MM.1S (cell line): ENCODE data around the gene FGD4.

Experiments
- DNase-seq: peaks from one replicate; pipeline ENCODE4 v3.0.0-alpha.2; 2015
- H2AFZ ChIP-seq: fragments of 300-600 bp; sonication (generic); 2 replicates; pipeline ENCODE4 v1.6.0; 2016; ENCODE audit warnings: antibody characterized with exemption, low read length
- H3F3A ChIP-seq: fragments of 300-600 bp; sonication (generic); 2 replicates; pipeline ENCODE4 v1.6.1; 2016; ENCODE audit warnings: mild to moderate bottlenecking, antibody characterized with exemption, low read length, moderate library complexity, mixed read lengths; ENCODE audit not compliant: insufficient read depth
- H3K27ac ChIP-seq: fragments of 300-600 bp; sonication (generic); 2 replicates; pipeline ENCODE4 v1.5.1; 2016; ENCODE audit warnings: mild to moderate bottlenecking, low read length
- H3K27me3 ChIP-seq: fragments of 300-600 bp; sonication (generic); replicated peaks from 2 replicates; pipeline ENCODE4 v1.6.0; 2016; ENCODE audit warnings: low read length; ENCODE audit not compliant: insufficient read depth
- H3K36me3 ChIP-seq: fragments of 300-600 bp; sonication (generic); replicated peaks from 2 replicates; pipeline ENCODE4 v1.6.1; 2016; ENCODE audit warnings: mild to moderate bottlenecking, low read length, mixed read lengths; ENCODE audit not compliant: insufficient read depth
- H3K4me1 ChIP-seq: fragments of 300-600 bp; sonication (generic); 2 replicates; pipeline ENCODE4 v1.6.1; 2016; ENCODE audit warnings: low read length, mixed read lengths
- H3K4me2 ChIP-seq: fragments of 300-600 bp; sonication (generic); 2 replicates; pipeline ENCODE4 v1.6.0; 2016; ENCODE audit warnings: low read depth, low read length
- H3K4me3 ChIP-seq: fragments of 300-600 bp; sonication (generic); 2 replicates; pipeline ENCODE4 v1.5.1; 2016; ENCODE audit warnings: low read length, mixed read lengths
- H3K79me2 ChIP-seq: fragments of 300-600 bp; sonication (generic); 2 replicates; pipeline ENCODE4 v1.6.1; 2016; ENCODE audit warnings: mixed run types, low read length, mixed read lengths
- H3K9ac ChIP-seq: fragments of 300-600 bp; sonication (generic); 2 replicates; pipeline ENCODE4 v1.6.1; 2016; ENCODE audit warnings: low read length, mixed read lengths
- H3K9me2 ChIP-seq: fragments of 300-600 bp; sonication (generic); replicated peaks from 2 replicates; pipeline ENCODE4 v1.6.1; 2016; ENCODE audit warnings: mild to moderate bottlenecking, low read length, mixed read lengths; ENCODE audit not compliant: insufficient read depth
- H3K9me3 ChIP-seq: fragments of 300-600 bp; sonication (generic); replicated peaks from 2 replicates; pipeline ENCODE4 v1.6.1; 2016; ENCODE audit warnings: mild to moderate bottlenecking, low read length, mixed read lengths; ENCODE audit not compliant: insufficient read depth
- H4K20me1 ChIP-seq: fragments of 300-600 bp; sonication (generic); 2 replicates; pipeline ENCODE4 v1.6.1; 2016; ENCODE audit warnings: mild to moderate bottlenecking, low read length, moderate library complexity, mixed read lengths; ENCODE audit not compliant: insufficient read depth
- CTCF ChIP-seq: fragments of 300-600 bp; sonication (generic); IDR thresholded peaks from 2 replicates; pipeline ENCODE4 v1.5.1; 2016; ENCODE audit warnings: antibody characterized with exemption, low read length, mixed read lengths
- EZH2 ChIP-seq: fragments of 300-600 bp; sonication (generic); optimal IDR thresholded peaks from 2 replicates; pipeline ENCODE3; 2017; ENCODE audit warnings: low read depth, mild to moderate bottlenecking, antibody characterized with exemption, low read length, mixed read lengths
- EZH2phosphoT487 ChIP-seq: fragments of 300-600 bp; sonication (generic); IDR thresholded peaks from 2 replicates; pipeline ENCODE4 v1.6.1; 2018; ENCODE audit warnings: antibody characterized with exemption, low read length

FGD4 gene

GRCh38 chr12:32482226-32482625 lies 82.9 kb downstream of the FGD4 start:
- H3K27ac ChIP-seq, result peak overlapping the region; percentile 97
- TF ChIP-seq EZH2 (no peak), CTCF (no peak), EZH2phosphoT487 (no peak)

GRCh38 chr12:32483499-32483898 lies 84.1 kb downstream of the FGD4 start:
- Histone ChIP-seq H4K20me1 (no peaks in the 10 kb centered on the region), H3K79me2 (no peaks in the 10 kb centered on the region), H3K4me2 (peak overlapping the region; percentile 92), H3K36me3 (no peaks in the 10 kb centered on the region), H3K9ac (peak overlapping the region; percentile 86), H3K9me2 (no peaks in the 10 kb centered on the region), H3K4me3 (peak overlapping the region; percentile 41), H2AFZ (no peak overlapping the region), H3K9me3 (no peaks in the 10 kb centered on the region), H3K27ac (peak overlapping the region; percentile 97), H3F3A (peaks cover 25% of the 10 kb centered on the region), H3K27me3 (no peaks in the 10 kb centered on the region), H3K4me1 (peaks cover 40% of the 10 kb centered on the region)
- TF ChIP-seq CTCF, result no peak
- no peak for TF ChIP-seq EZH2
- TF ChIP-seq EZH2phosphoT487, result no peak
- DNase-seq, result peak; percentile 78

More at GRCh38 chr12:32482226-32482625, 82.9 kb downstream of the FGD4 start:
- H3K9me2 ChIP-seq, result no peaks in the 10 kb centered on the region
- H3K4me1 ChIP-seq, result peaks cover 40% of the 10 kb centered on the region
- peak overlapping the region; percentile 86 for H3K9ac ChIP-seq
- no peaks in the 10 kb centered on the region for H3K36me3 ChIP-seq
- peak overlapping the region; percentile 92 for H3K4me2 ChIP-seq
- no peaks in the 10 kb centered on the region for H3K9me3 ChIP-seq
- no peaks in the 10 kb centered on the region for H3K79me2 ChIP-seq
- peak overlapping the region; percentile 41 for H3K4me3 ChIP-seq
- peaks cover 25% of the 10 kb centered on the region for H3F3A ChIP-seq
- no peaks in the 10 kb centered on the region for H4K20me1 ChIP-seq
- H2AFZ ChIP-seq, result no peak overlapping the region
- no peaks in the 10 kb centered on the region for H3K27me3 ChIP-seq
- DNase-seq, result peak; percentile 91

- H3K9me3 ChIP-seq, result no peaks in the 10 kb centered on the region
- H4K20me1 ChIP-seq, result no peaks in the 10 kb centered on the region
- H3K27ac ChIP-seq, result peak overlapping the region; percentile 97
- H3K27me3 ChIP-seq, result no peaks in the 10 kb centered on the region
- H3K79me2 ChIP-seq, result no peaks in the 10 kb centered on the region
- TF ChIP-seq EZH2 (no peak), EZH2phosphoT487 (no peak), CTCF (no peak)
- H2AFZ ChIP-seq, result no peak overlapping the region
- H3F3A ChIP-seq, result peaks cover 25% of the 10 kb centered on the region
- H3K4me3 ChIP-seq, result no peak overlapping the region
- H3K4me1 ChIP-seq, result peaks cover 40% of the 10 kb centered on the region
- DNase-seq, result no peak
- no peaks in the 10 kb centered on the region for H3K36me3 ChIP-seq
- no peaks in the 10 kb centered on the region for H3K9me2 ChIP-seq
- peak overlapping the region; percentile 92; the same call in 1 of the 2 replicates for H3K4me2 ChIP-seq
- peak overlapping the region; percentile 86; the same call in 1 of the 2 replicates for H3K9ac ChIP-seq
Observed at GRCh38 chr12:32483993-32484392, 84.6 kb downstream of the FGD4 start.
